HepG2 (cell line): ENCODE measurements around the gene GRK4. TPM values are rescaled to one million over a fixed set of nuclear protein-coding genes. Genes with fewer than 3 reads are reported as not detected.

ENCODE experiments used
- ATAC-seq: fragments of 200-7000 bp; cut with Tn5 transposase; 3 replicates; pipeline ENCODE4 v1.9.1; 2020; ENCODE audit warnings: mild to moderate bottlenecking, moderate library complexity
- BruUV-seq: library from RNA; stranded (reverse); fragments of 400-500 nt; replicated peaks from 2 replicates; lab custom pipeline; 2021; lab: Mats Ljungman, UMichigan
- CTCF ChIA-PET: fragments of 300-600 bp; formaldehyde crosslinking; extraction: SDS; loops from one replicate; lab custom pipeline; 2021; ENCODE audit warnings: low total read pairs, inconsistent platforms, low intra/inter-chr PET ratio; lab: Yijun Ruan, JAX
- POLR2A ChIA-PET: fragments of 350-600 bp; sonication (Branson Sonifier 250); formaldehyde crosslinking; loops from one replicate; lab custom pipeline; 2020; ENCODE audit warnings: antibody characterized with exemption, inconsistent platforms; lab: Yijun Ruan, JAX
- DNase-seq: peaks from one replicate; pipeline ENCODE4 v3.0.0-alpha.2; 2015; ENCODE audit warnings: low spot score
- FAIRE-seq: peaks from 3 replicates; lab custom pipeline; 2011; peaks lifted over from hg19 to GRCh38; lab: Jason Lieb, UNC
- H2AFZ ChIP-seq: one replicate; pipeline ENCODE4 v1.6.1; 2011; ENCODE audit warnings: low read length, inconsistent platforms
- H3K27ac ChIP-seq: fragments of 300-600 bp; 3 replicates; pipeline ENCODE4 v1.8.0; 2011; ENCODE audit warnings: mixed run types, mild to moderate bottlenecking, mixed read lengths, low read length, inconsistent platforms; ENCODE audit not compliant: insufficient read depth; ENCODE audit errors: extremely low read length
- H3K27me3 ChIP-seq, 2 experiments: fragments of 200-600 bp in 1 of 2; 2 replicates in 1 of 2; 3 replicates in 1 of 2; pipeline versions ENCODE4 v1.6.0 to v1.8.0; 2011; ENCODE audit warnings: low read length in 2 of 2, mild to moderate bottlenecking in 2 of 2, moderate library complexity in 2 of 2, inconsistent platforms in 1 of 2; ENCODE audit not compliant: insufficient read depth in 2 of 2, control insufficient read depth in 1 of 2
- H3K36me3 ChIP-seq, 2 experiments: fragments of 200-600 bp in 1 of 2; replicated peaks in 1 of 2; 2 replicates in 1 of 2; 3 replicates in 1 of 2; pipeline versions ENCODE4 v1.5.1 to v1.8.0; 2011; ENCODE audit warnings: low read length in 2 of 2, inconsistent platforms in 1 of 2; ENCODE audit not compliant: insufficient read depth in 2 of 2, control insufficient read depth in 1 of 2
- H3K4me1 ChIP-seq: 2 replicates; pipeline ENCODE4 v1.5.1; 2012; ENCODE audit warnings: low read length, inconsistent platforms; ENCODE audit not compliant: insufficient read depth
- H3K4me2 ChIP-seq: 2 replicates; pipeline ENCODE4 v1.6.0; 2011; ENCODE audit warnings: low read depth, low read length, inconsistent platforms
- H3K4me3 ChIP-seq, 3 experiments: fragments of 200-600 bp in 1 of 3; sonication (generic), shearing (Covaris generic) in 1 of 3; replicated peaks in 1 of 3; 2 replicates each; pipeline ENCODE4 v1.5.1; 2011 to 2016; ENCODE audit warnings: low read length in 3 of 3, inconsistent platforms in 2 of 3, low read depth in 2 of 3, mild to moderate bottlenecking in 2 of 3, control low read depth in 1 of 3, mixed read lengths in 1 of 3; ENCODE audit not compliant: insufficient read depth in 1 of 3
- H3K79me2 ChIP-seq: one replicate; pipeline ENCODE4 v1.6.1; 2011; ENCODE audit warnings: low read length, inconsistent platforms; ENCODE audit not compliant: insufficient read depth
- H3K9ac ChIP-seq: 2 replicates; pipeline ENCODE4 v1.6.0; 2011; ENCODE audit warnings: mild to moderate bottlenecking, low read depth, low read length, inconsistent platforms; ENCODE audit not compliant: insufficient read depth
- H3K9me3 ChIP-seq: 2 replicates; pipeline ENCODE4 v1.5.1; 2012; ENCODE audit warnings: mild to moderate bottlenecking, low read length
- H4K20me1 ChIP-seq: 2 replicates; pipeline ENCODE4 v1.6.0; 2011; ENCODE audit warnings: inconsistent platforms, mild to moderate bottlenecking, low read length, moderate library complexity; ENCODE audit not compliant: insufficient read depth
- ATRX ChIP-seq: sonication (generic); formaldehyde crosslinking; IDR thresholded peaks from 2 replicates; pipeline ENCODE4 v1.4.0; 2020; ENCODE audit warnings: missing genetic modification reagents, borderline replicate concordance
- CREB1 ChIP-seq, 2 experiments: fragments of 450-650 bp in 1 of 2; IDR thresholded peaks; 2 replicates each; pipeline ENCODE4 v1.6.1; 2016 to 2017; ENCODE audit warnings: control low read depth in 1 of 2, mild to moderate bottlenecking in 1 of 2, missing compliant biosample characterization in 1 of 2, missing genetic modification characterization in 1 of 2
- RNF2 ChIP-seq: fragments of 450-650 bp; conservative IDR thresholded peaks from 2 replicates; pipeline ENCODE4 v1.6.1; 2016; ENCODE audit warnings: low read depth
- SNAI1 ChIP-seq: sonication (generic); formaldehyde crosslinking; IDR thresholded peaks from 2 replicates; pipeline ENCODE4 v1.5.0; 2020; ENCODE audit warnings: mild to moderate bottlenecking, missing genetic modification reagents, borderline replicate concordance
- ZNF331 ChIP-seq: sonication (generic); formaldehyde crosslinking; IDR thresholded peaks from 2 replicates; pipeline ENCODE4 v1.4.0; 2020; ENCODE audit warnings: missing genetic modification reagents
- ZNF619 ChIP-seq: sonication (generic); formaldehyde crosslinking; IDR thresholded peaks from 2 replicates; pipeline ENCODE4 v1.4.0; 2020; ENCODE audit warnings: mild to moderate bottlenecking, missing genetic modification reagents
- ZNF644 ChIP-seq: IDR thresholded peaks from 2 replicates; pipeline ENCODE4 v1.6.1; 2016; ENCODE audit warnings: low read depth
- ZNF747 ChIP-seq: sonication (generic); formaldehyde crosslinking; IDR thresholded peaks from 2 replicates; pipeline ENCODE4 v1.8.1; 2023; ENCODE audit warnings: missing genetic modification reagents, mild to moderate bottlenecking, borderline replicate concordance
- ZNF782 ChIP-seq: sonication (generic); formaldehyde crosslinking; IDR thresholded peaks from 2 replicates; pipeline ENCODE4 v1.4.0; 2020; ENCODE audit warnings: missing genetic modification reagents, mild to moderate bottlenecking, borderline replicate concordance
- WGBS: methylation state at CpG from one replicate; pipeline ENCODE4 v1.1.6; 2017; ENCODE audit warnings: low lambda C conversion rate; 5-methylcytosine and 5-hydroxymethylcytosine counted together
- in situ Hi-C: cut with HindIII; loops from 2 replicates; pipeline ENCODE4 v1.10.0; 2017; ENCODE audit warnings: low pct_unique_long_range_greater_than_20kb; ENCODE audit not compliant: extremely low pct_ligation_motif_present
- intact Hi-C: fragments of 100-400 bp; cut with micrococcal nuclease; formaldehyde crosslinking; loops from one replicate; pipeline ENCODE4 v1.10.0; 2022; ENCODE audit not compliant: unreplicated experiment
- polyA plus RNA-seq, 8 experiments: library from polyadenylated mRNA; depleted of rRNA in 3 of 8; stranded (reverse) in 7 of 8; unstranded in 1 of 8; fragments of >200 nt; fragmentation: Illumina TruSeq in 4 of 8; extraction: Trizol in 4 of 8; gene quantifications; 2 replicates each; pipeline versions ENCODE4 v1.2.1 to v1.2.3, GENCODE V29; 2011 to 2016; ENCODE audit warnings: low read depth in 4 of 8, missing spikeins in 1 of 8, mixed read lengths in 1 of 8; ENCODE audit not compliant: insufficient read depth in 1 of 8
- total RNA-seq, 5 experiments: library from RNA; depleted of rRNA; stranded (reverse); fragments of >200 nt; fragmentation: Illumina TruSeq; extraction: Trizol; gene quantifications; 2 replicates each; pipeline ENCODE4 v1.2.3, GENCODE V29; 2016; ENCODE audit warnings: low read depth in 1 of 5
- TF ChIP-seq, protein P1 (sequence below): sonication (generic); formaldehyde crosslinking; IDR thresholded peaks from 2 replicates; pipeline ENCODE4 v1.9.0; 2021; ENCODE audit warnings: missing genetic modification reagents, mild to moderate bottlenecking, borderline replicate concordance
- TF ChIP-seq, protein P2 (sequence below): sonication (generic); formaldehyde crosslinking; IDR thresholded peaks from 2 replicates; pipeline ENCODE4 v1.4.0; 2020; ENCODE audit warnings: mild to moderate bottlenecking, missing genetic modification reagents

Gene GRK4
- total and polyA plus RNA-seq, 2 of the 13 experiments (the other 11 are each of a cell fraction or from before 2014, with no cell fraction given): 1.8 to 2.0 TPM

DNA sequence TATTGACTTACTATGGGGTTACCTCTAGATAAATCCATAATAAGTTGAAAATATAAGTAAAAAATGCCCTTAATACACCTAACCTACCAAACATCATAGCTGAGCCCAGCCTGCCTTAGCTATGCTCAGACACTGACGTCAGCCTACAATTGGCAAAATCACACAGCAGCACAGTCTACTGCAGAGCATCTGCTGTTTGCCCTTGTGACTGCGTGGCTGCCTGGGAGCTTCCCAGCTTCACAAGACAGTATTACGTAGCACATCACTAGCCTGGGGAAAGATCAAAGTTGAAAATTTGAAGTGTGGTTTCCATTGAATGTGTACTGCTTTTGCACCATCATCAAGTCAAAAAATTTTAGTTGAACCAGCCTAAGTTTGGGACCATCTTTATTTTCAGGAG is 102.2 kb downstream of the GRK4 start:
- in situ Hi-C loops (no loop called here), intact Hi-C loops (no loop called here)
- WGBS: 49% methylated on average over 3 of the region's 3 CpGs
- ChIA-PET POLR2A (no interaction called here), CTCF (no interaction called here)
- Histone ChIP-seq H3K9ac (no peak overlapping the region), H3K79me2 (no peaks in the 10 kb centered on the region), H3K36me3 (no peaks in the 10 kb centered on the region), H3K27me3 (peaks cover 0 to 2% of the 10 kb centered on the region in 2 experiments; a peak in 1 of 5 replicates), H2AFZ (no peak overlapping the region), H3K27ac (no peak overlapping the region), H3K9me3 (no peaks in the 10 kb centered on the region), H3K4me2 (no peak overlapping the region), H3K4me1 (no peaks in the 10 kb centered on the region), H3K4me3 (no peak overlapping the region), H4K20me1 (no peaks in the 10 kb centered on the region)
- ATAC-seq (0 out of 3 replicates have a peak, but pooled peaks have one; percentile 24), FAIRE-seq (no peak), DNase-seq (no peak)
- TF ChIP-seq, protein P1, sequence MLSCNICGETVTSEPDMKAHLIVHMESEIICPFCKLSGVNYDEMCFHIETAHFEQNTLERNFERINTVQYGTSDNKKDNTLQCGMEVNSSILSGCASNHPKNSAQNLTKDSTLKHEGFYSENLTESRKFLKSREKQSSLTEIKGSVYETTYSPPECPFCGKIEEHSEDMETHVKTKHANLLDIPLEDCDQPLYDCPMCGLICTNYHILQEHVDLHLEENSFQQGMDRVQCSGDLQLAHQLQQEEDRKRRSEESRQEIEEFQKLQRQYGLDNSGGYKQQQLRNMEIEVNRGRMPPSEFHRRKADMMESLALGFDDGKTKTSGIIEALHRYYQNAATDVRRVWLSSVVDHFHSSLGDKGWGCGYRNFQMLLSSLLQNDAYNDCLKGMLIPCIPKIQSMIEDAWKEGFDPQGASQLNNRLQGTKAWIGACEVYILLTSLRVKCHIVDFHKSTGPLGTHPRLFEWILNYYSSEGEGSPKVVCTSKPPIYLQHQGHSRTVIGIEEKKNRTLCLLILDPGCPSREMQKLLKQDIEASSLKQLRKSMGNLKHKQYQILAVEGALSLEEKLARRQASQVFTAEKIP: no peak
- TF ChIP-seq ATRX (CRISPR knock-in tag) (no peak), CREB1 (IDR thresholded peaks at IDR 0.05) (0 out of 2 replicates have a peak, but pooled peaks have one; percentile 5), CREB1 (CRISPR knock-in tag; IDR thresholded peaks at IDR 0.05) (no peak), ZNF331 (CRISPR knock-in tag) (peak; percentile 31; the same call in 1 of the 2 replicates)
- no TSS peak for BruUV-seq

DNA sequence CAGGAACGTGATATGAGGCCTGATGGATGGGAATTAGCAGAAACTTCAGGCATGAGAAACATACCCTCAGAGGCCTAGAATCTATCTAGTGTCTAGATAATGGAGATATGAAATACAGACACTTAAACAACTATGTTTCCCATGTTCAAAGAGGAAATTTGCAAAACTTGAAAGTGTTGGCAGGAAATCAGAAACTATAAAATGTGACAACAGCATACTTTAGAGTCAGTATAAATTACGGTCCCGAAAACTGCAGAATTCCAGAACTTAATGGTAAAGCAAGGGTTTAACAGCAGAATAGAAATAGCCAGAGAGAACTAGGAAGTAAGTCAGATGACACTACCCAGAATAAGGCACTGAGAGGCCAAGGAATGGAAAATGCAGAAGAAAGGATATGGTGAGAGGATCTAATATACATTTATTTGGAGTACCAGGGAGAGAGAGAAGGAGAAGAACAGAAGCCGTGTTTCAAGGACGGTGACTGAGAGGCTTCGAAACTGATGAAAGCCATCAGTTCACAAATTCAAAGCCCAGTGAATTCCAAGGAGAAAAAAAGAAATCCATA is 103.5 kb downstream of the GRK4 start:
- no peak for ATAC-seq
- no peak overlapping the region for H3K27ac ChIP-seq
- no peak overlapping the region for H3K9ac ChIP-seq
- in situ Hi-C loops: no loop called here
- no peak for DNase-seq
- TF ChIP-seq ZNF619 (no peak), ZNF747 (no peak), RNF2 (no peak), ZNF782 (no peak), ZNF644 (CRISPR knock-in tag) (no peak), SNAI1 (CRISPR knock-in tag) (no peak)
- TF ChIP-seq, protein P2, sequence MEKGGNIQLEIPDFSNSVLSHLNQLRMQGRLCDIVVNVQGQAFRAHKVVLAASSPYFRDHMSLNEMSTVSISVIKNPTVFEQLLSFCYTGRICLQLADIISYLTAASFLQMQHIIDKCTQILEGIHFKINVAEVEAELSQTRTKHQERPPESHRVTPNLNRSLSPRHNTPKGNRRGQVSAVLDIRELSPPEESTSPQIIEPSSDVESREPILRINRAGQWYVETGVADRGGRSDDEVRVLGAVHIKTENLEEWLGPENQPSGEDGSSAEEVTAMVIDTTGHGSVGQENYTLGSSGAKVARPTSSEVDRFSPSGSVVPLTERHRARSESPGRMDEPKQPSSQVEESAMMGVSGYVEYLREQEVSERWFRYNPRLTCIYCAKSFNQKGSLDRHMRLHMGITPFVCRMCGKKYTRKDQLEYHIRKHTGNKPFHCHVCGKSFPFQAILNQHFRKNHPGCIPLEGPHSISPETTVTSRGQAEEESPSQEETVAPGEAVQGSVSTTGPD (CRISPR knock-in tag): no peak
- TF ChIP-seq, all 625 proteins: peak for 0
- no peak overlapping the region for H3K4me2 ChIP-seq
- H4K20me1 ChIP-seq: no peaks in the 10 kb centered on the region
- WGBS: 75% methylated on average over 6 of the region's 6 CpGs
- BruUV-seq: no TSS peak
- H2AFZ ChIP-seq: no peak overlapping the region
- H3K4me3 ChIP-seq: no peak overlapping the region
- no peaks in the 10 kb centered on the region for H3K79me2 ChIP-seq
- no peaks in the 10 kb centered on the region for H3K36me3 ChIP-seq
- ChIA-PET CTCF (no interaction called here), POLR2A (no interaction called here)
- H3K9me3 ChIP-seq: no peaks in the 10 kb centered on the region
- H3K4me1 ChIP-seq: peaks cover 14% of the 10 kb centered on the region
- FAIRE-seq: no peak
- 0 out of 5 replicates have a peak, but pooled peaks cover 0 to 2% of the 10 kb centered on the region in 2 experiments for H3K27me3 ChIP-seq
- intact Hi-C loops: no loop called here
